ENCODE results near the gene OSBP.

DNA sequence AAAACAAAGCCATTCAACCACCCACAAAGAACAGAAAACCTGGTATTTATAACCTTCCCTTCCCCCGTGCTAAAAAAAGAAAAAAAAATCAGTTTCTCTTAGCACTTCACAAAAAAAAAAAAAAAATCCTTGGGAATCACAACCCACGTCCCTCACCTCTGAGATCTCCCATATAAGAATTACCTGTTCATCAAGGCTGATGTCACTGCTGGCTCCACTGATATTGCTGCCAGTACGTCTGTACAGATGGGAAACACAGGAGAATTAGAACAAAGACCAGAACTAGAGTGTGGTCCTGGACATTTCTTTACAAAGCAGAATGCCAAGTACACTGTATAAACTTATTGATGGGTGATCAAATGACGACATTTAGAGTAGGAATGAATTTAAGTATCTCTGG lies 14.9 kb downstream of the OSBP start:
- no peak for TF ChIP-seq TAF1 (IDR thresholded peaks at IDR 0.05; ENCODE audit: low read depth)
- TF ChIP-seq, protein P1, sequence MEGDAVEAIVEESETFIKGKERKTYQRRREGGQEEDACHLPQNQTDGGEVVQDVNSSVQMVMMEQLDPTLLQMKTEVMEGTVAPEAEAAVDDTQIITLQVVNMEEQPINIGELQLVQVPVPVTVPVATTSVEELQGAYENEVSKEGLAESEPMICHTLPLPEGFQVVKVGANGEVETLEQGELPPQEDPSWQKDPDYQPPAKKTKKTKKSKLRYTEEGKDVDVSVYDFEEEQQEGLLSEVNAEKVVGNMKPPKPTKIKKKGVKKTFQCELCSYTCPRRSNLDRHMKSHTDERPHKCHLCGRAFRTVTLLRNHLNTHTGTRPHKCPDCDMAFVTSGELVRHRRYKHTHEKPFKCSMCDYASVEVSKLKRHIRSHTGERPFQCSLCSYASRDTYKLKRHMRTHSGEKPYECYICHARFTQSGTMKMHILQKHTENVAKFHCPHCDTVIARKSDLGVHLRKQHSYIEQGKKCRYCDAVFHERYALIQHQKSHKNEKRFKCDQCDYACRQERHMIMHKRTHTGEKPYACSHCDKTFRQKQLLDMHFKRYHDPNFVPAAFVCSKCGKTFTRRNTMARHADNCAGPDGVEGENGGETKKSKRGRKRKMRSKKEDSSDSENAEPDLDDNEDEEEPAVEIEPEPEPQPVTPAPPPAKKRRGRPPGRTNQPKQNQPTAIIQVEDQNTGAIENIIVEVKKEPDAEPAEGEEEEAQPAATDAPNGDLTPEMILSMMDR (IDR thresholded peaks at IDR 0.05; ENCODE audit: poor library complexity, severe bottlenecking), result no peak
- no peak for TF ChIP-seq POLR2AphosphoS5 (IDR thresholded peaks at IDR 0.05)
- TF ChIP-seq SMC3 (conservative IDR thresholded peaks at IDR 0.05; ENCODE audit: poor library complexity), result no peak
- TF ChIP-seq EP300 (conservative IDR thresholded peaks at IDR 0.05; ENCODE audit: poor library complexity, severe bottlenecking), result no peak
- no peak for TF ChIP-seq EZH2 (IDR thresholded peaks at IDR 0.05; ENCODE audit: borderline replicate concordance, insufficient read depth, low read length, poor library complexity, severe bottlenecking)
- TF ChIP-seq MXI1 (conservative IDR thresholded peaks at IDR 0.05; ENCODE audit: poor library complexity, severe bottlenecking), result no peak
- no peak for TF ChIP-seq REST (IDR thresholded peaks at IDR 0.05; ENCODE audit: borderline replicate concordance)
